Vagina (tissue), 2 donors: ENCODE data around the gene SGTA.
"Not testable (repeated sequence)": the region's sequence is repeated elsewhere in the genome, so short reads cannot be mapped to it uniquely, and the experiment has no call there.

Experiments used
- POLR2A ChIP-seq, 2 donors: fragments of 450-650 bp; IDR thresholded peaks; one replicate each; pipeline ENCODE4 v1.6.1; 2017; ENCODE audit warnings: antibody characterized with exemption in 2 of 2, mild to moderate bottlenecking in 2 of 2, moderate library complexity in 2 of 2
- POLR2AphosphoS5 ChIP-seq, 2 donors: sonication (generic); formaldehyde crosslinking; IDR thresholded peaks; one replicate each; pipeline ENCODE4 v1.9.0; 2017; ENCODE audit warnings: antibody characterized with exemption in 2 of 2, mild to moderate bottlenecking in 2 of 2, low read depth in 1 of 2; ENCODE audit not compliant: insufficient read depth in 1 of 2
- TF ChIP-seq, protein P1 (sequence below), 3 experiments: fragments of 450-650 bp in 2 of 3; fragments of 200-600 bp in 1 of 3; sonication (generic) in 1 of 3; IDR thresholded peaks; one replicate each; pipeline ENCODE4 v1.5.1; 2017 to 2019; ENCODE audit warnings: antibody characterized with exemption in 3 of 3, mild to moderate bottlenecking in 2 of 3, moderate library complexity in 2 of 3

GRCh38 chr19:2713170-2713569 is 69.9 kb downstream of the SGTA start:
- not testable (repeated sequence) for TF ChIP-seq POLR2A (IDR thresholded peaks at IDR 0.05); POLR2AphosphoS5 (IDR thresholded peaks at IDR 0.05; ENCODE audit: insufficient read depth in 1 of 2, low read depth in 1 of 2)
- TF ChIP-seq, protein P1, sequence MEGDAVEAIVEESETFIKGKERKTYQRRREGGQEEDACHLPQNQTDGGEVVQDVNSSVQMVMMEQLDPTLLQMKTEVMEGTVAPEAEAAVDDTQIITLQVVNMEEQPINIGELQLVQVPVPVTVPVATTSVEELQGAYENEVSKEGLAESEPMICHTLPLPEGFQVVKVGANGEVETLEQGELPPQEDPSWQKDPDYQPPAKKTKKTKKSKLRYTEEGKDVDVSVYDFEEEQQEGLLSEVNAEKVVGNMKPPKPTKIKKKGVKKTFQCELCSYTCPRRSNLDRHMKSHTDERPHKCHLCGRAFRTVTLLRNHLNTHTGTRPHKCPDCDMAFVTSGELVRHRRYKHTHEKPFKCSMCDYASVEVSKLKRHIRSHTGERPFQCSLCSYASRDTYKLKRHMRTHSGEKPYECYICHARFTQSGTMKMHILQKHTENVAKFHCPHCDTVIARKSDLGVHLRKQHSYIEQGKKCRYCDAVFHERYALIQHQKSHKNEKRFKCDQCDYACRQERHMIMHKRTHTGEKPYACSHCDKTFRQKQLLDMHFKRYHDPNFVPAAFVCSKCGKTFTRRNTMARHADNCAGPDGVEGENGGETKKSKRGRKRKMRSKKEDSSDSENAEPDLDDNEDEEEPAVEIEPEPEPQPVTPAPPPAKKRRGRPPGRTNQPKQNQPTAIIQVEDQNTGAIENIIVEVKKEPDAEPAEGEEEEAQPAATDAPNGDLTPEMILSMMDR (IDR thresholded peaks at IDR 0.05): not testable (repeated sequence)
